ENCODE measurements around the gene STX16. TPM values are rescaled to one million over a fixed set of nuclear protein-coding genes. Genes with fewer than 3 reads are reported as not detected.

The STX16 gene
- total RNA-seq, 4 donors from 2014 or later, result 26.1 to 90.4 (median 47.8) TPM

- Histone ChIP-seq H3K4me1 (no peaks in the 10 kb centered on the region), H3K36me3 (peaks cover 0 to 77% of the 10 kb centered on the region in 2 donors), H3K27me3 (no peaks in the 10 kb centered on the region), H3K4me3 (no peak overlapping the region), H3K27ac (no peak overlapping the region), H3K9me3 (no peaks in the 10 kb centered on the region)
- no peak for TF ChIP-seq POLR2A (IDR thresholded peaks at IDR 0.05)
- TF ChIP-seq POLR2AphosphoS5 (IDR thresholded peaks at IDR 0.05), result no peak
- TF ChIP-seq EP300 (IDR thresholded peaks at IDR 0.05), result no peak
- TF ChIP-seq CTCF (IDR thresholded peaks at IDR 0.05), result no peak
- 87% methylated on average over 3 of the region's 23 CpGs; no CpG with 5 or more reads in 1 of the 2 donors for WGBS, 2 donors (ENCODE audit: low coverage in 1 of 2)
- no peak for ATAC-seq
Observed at GRCh38 chr20:58706975-58707681, 56.0 kb downstream of the STX16 start.

- Histone ChIP-seq H3K4me3 (no peak overlapping the region), H3K4me1 (no peaks in the 10 kb centered on the region), H3K9me3 (no peaks in the 10 kb centered on the region), H3K27me3 (no peaks in the 10 kb centered on the region), H3K27ac (no peak overlapping the region), H3K36me3 (peaks cover 0 to 77% of the 10 kb centered on the region in 2 donors)
- WGBS, 2 donors (ENCODE audit: low coverage in 1 of 2), result 89 to 97% methylated on average over 7 to 9 of the region's 10 CpGs
- no peak for ATAC-seq
- no peak for TF ChIP-seq CTCF (IDR thresholded peaks at IDR 0.05)
- no peak for TF ChIP-seq POLR2A (IDR thresholded peaks at IDR 0.05)
- TF ChIP-seq POLR2AphosphoS5 (IDR thresholded peaks at IDR 0.05), result no peak
- no peak for TF ChIP-seq EP300 (IDR thresholded peaks at IDR 0.05)
Observed at GRCh38 chr20:58707770-58708169, 56.7 kb downstream of the STX16 start.

- Histone ChIP-seq H3K4me1 (no peaks in the 10 kb centered on the region), H3K9me3 (no peaks in the 10 kb centered on the region), H3K4me3 (no peak overlapping the region), H3K36me3 (peaks cover 0 to 77% of the 10 kb centered on the region in 2 donors), H3K27ac (no peak overlapping the region), H3K27me3 (no peaks in the 10 kb centered on the region)
- ATAC-seq, result no peak
- 81% methylated on average over 2 of the region's 28 CpGs; no CpG with 5 or more reads in 1 of the 2 donors for WGBS, 2 donors (ENCODE audit: low coverage in 1 of 2)
- TF ChIP-seq POLR2AphosphoS5 (IDR thresholded peaks at IDR 0.05) (no peak), POLR2A (IDR thresholded peaks at IDR 0.05) (no peak), CTCF (IDR thresholded peaks at IDR 0.05) (no peak), EP300 (IDR thresholded peaks at IDR 0.05) (no peak)
Observed at GRCh38 chr20:58708246-58708931, 57.3 kb downstream of the STX16 start.

- TF ChIP-seq POLR2A (IDR thresholded peaks at IDR 0.05), result no peak
- ATAC-seq, result no peak
- 69% methylated on average over 3 of the region's 9 CpGs; no CpG with 5 or more reads in 1 of the 2 donors for WGBS, 2 donors (ENCODE audit: low coverage in 1 of 2)
- Histone ChIP-seq H3K27me3 (no peaks in the 10 kb centered on the region), H3K27ac (no peak overlapping the region), H3K36me3 (peaks cover 0 to 77% of the 10 kb centered on the region in 2 donors), H3K4me3 (no peak overlapping the region), H3K4me1 (no peaks in the 10 kb centered on the region), H3K9me3 (no peaks in the 10 kb centered on the region)
Observed at GRCh38 chr20:58709013-58709702, 58.1 kb downstream of the STX16 start.

- Histone ChIP-seq H3K4me1 (no peaks in the 10 kb centered on the region), H3K27ac (no peak overlapping the region), H3K4me3 (no peak overlapping the region), H3K9me3 (no peaks in the 10 kb centered on the region), H3K36me3 (peaks cover 0 to 77% of the 10 kb centered on the region in 2 donors), H3K27me3 (no peaks in the 10 kb centered on the region)
- WGBS, 2 donors (ENCODE audit: low coverage in 1 of 2), result 51 to 63% methylated on average over 2 to 3 of the region's 4 CpGs
- TF ChIP-seq EP300 (IDR thresholded peaks at IDR 0.05) (no peak), POLR2AphosphoS5 (IDR thresholded peaks at IDR 0.05) (no peak), POLR2A (IDR thresholded peaks at IDR 0.05) (no peak), CTCF (IDR thresholded peaks at IDR 0.05) (no peak)
- no peak for ATAC-seq
Observed at GRCh38 chr20:58709703-58710039, 58.6 kb downstream of the STX16 start.

Data from gastroesophageal sphincter (tissue), 4 donors.